Measurements from ENCODE around the gene MYZAP. TPM values are rescaled to one million over a fixed set of nuclear protein-coding genes. Genes with fewer than 3 reads are reported as not detected.
A peak's percentile ranks its signal among the peaks of the same experiment; 100 is the strongest.

The MYZAP gene
- total and polyA plus RNA-seq, 2 experiments from 2014 or later, result 143 to 175 TPM

DNA sequence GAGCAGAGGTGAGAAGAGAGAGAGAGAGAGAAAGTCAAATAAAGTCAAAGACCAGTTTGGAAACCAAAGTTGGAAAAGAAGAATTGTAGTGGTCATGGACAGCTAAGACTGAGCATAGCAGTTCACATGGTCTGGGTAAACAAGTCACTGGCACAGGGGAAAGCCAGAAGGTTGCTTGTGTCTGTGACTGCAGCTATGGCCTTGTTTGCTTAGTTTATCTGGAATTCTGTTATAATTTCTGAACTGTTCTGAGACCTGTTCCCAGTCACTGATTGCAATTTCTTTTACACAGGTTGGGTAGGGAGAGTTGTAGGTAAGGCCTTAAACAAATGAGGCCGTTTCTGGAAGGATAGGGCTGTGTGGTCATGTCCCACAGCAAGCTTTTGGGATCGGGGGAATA is 43.4 kb upstream of the MYZAP start:
- peaks cover 68% of the 10 kb centered on the region for H3K36me3 ChIP-seq
- no peak for DNase-seq (ENCODE audit: low read depth in 1 of 2, low spot score in 1 of 2)
- TF ChIP-seq, protein P1, sequence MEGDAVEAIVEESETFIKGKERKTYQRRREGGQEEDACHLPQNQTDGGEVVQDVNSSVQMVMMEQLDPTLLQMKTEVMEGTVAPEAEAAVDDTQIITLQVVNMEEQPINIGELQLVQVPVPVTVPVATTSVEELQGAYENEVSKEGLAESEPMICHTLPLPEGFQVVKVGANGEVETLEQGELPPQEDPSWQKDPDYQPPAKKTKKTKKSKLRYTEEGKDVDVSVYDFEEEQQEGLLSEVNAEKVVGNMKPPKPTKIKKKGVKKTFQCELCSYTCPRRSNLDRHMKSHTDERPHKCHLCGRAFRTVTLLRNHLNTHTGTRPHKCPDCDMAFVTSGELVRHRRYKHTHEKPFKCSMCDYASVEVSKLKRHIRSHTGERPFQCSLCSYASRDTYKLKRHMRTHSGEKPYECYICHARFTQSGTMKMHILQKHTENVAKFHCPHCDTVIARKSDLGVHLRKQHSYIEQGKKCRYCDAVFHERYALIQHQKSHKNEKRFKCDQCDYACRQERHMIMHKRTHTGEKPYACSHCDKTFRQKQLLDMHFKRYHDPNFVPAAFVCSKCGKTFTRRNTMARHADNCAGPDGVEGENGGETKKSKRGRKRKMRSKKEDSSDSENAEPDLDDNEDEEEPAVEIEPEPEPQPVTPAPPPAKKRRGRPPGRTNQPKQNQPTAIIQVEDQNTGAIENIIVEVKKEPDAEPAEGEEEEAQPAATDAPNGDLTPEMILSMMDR (IDR thresholded peaks at IDR 0.05; ENCODE audit: low read depth, low read length), result no peak
- no peaks in the 10 kb centered on the region for H3K27me3 ChIP-seq
- peak overlapping the region; percentile 15 for H3K27ac ChIP-seq
- H3K4me3 ChIP-seq, result no peak overlapping the region
- H3K4me1 ChIP-seq (ENCODE audit: low read depth), result peaks cover 32% of the 10 kb centered on the region
- H3K9me3 ChIP-seq (ENCODE audit: low read depth), result no peaks in the 10 kb centered on the region

DNA sequence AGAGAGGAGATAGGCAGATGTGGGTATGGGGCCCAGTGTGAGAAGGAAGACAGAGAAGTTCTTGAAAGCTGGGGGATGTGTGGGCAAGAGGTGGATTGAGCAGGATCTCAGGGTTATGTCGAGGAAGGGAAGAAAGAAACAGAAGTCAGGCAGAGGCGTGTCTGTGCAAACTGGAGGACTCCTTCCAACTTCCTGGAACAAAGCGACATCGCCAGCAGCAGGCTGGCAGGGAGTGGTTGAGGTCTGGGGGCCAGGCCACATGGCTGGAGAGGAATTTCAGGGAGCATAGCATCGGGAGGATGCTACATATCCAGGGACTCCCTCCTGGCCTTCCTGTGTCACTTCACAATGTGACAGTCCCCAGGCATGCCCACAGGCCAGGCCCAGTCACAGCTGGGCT is 42.9 kb upstream of the MYZAP start:
- DNase-seq (ENCODE audit: low read depth in 1 of 2, low spot score in 1 of 2), result no peak
- peak overlapping the region; percentile 97 for H3K27ac ChIP-seq
- H3K9me3 ChIP-seq (ENCODE audit: low read depth), result no peaks in the 10 kb centered on the region
- no peak overlapping the region for H3K4me3 ChIP-seq
- peaks cover 63% of the 10 kb centered on the region for H3K36me3 ChIP-seq
- H3K27me3 ChIP-seq, result no peaks in the 10 kb centered on the region
- H3K4me1 ChIP-seq (ENCODE audit: low read depth), result peaks cover 36% of the 10 kb centered on the region
- TF ChIP-seq, protein P1 (IDR thresholded peaks at IDR 0.05; ENCODE audit: low read depth, low read length), result no peak

DNA sequence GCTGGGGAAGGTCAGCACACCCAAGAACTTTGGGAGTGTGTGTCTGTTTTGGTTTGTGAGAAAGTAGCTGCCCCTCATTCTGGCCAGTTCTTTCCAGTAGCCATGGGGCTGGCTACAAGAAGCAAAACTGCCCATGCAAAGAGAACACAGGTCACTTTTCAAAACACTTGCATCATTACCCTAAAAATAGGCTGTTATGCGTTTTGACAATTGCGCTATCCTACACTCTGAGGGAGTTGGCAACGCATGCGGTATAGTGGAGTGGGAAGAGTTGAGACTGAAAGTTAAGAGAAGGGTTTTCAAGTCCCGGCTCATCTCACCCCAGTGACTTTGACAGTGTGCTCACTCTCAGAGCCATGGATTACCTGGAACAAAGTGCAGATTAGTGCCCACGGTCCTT is 41.8 kb upstream of the MYZAP start:
- H3K27ac ChIP-seq, result peak overlapping the region; percentile 97
- peak in 1 of 2 donors; percentile 22 for DNase-seq (ENCODE audit: low read depth in 1 of 2, low spot score in 1 of 2)

DNA sequence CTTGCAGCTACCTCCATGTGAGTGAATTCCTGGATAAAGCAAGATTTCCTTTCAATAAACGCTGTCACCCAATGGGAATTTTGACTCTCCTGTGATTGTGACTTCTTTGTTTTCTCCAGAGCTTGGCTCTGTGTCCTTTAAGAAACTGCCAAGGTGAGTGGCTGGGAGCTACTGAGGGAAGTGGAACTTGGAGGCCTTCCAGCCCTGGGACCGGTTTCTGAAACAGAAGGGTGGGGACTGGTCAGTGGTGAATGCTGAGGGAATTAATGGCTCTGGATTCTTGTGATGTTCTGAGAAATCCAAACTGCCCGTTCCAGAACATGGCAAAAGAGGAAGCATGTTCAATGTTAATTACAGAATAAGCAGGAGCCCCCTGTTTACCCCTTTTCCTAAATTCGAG is 41.1 kb upstream of the MYZAP start:
- peaks cover 52% of the 10 kb centered on the region for H3K4me1 ChIP-seq (ENCODE audit: low read depth)
- H3K27ac ChIP-seq, result peak overlapping the region; percentile 97
- no peak overlapping the region for H3K4me3 ChIP-seq
- no peaks in the 10 kb centered on the region for H3K27me3 ChIP-seq
- DNase-seq (ENCODE audit: low read depth in 1 of 2, low spot score in 1 of 2), result no peak
- H3K36me3 ChIP-seq, result peaks cover 45% of the 10 kb centered on the region
- TF ChIP-seq, protein P1 (IDR thresholded peaks at IDR 0.05; ENCODE audit: low read depth, low read length), result no peak
- H3K9me3 ChIP-seq (ENCODE audit: low read depth), result no peaks in the 10 kb centered on the region

More for the DNA sequence above, 41.8 kb upstream of the MYZAP start:
- H3K27me3 ChIP-seq, result no peaks in the 10 kb centered on the region
- H3K9me3 ChIP-seq (ENCODE audit: low read depth), result no peaks in the 10 kb centered on the region
- H3K4me3 ChIP-seq, result no peak overlapping the region
- peaks cover 52% of the 10 kb centered on the region for H3K36me3 ChIP-seq
- TF ChIP-seq, protein P1 (IDR thresholded peaks at IDR 0.05; ENCODE audit: low read depth, low read length), result no peak
- H3K4me1 ChIP-seq (ENCODE audit: low read depth), result peaks cover 45% of the 10 kb centered on the region

DNA sequence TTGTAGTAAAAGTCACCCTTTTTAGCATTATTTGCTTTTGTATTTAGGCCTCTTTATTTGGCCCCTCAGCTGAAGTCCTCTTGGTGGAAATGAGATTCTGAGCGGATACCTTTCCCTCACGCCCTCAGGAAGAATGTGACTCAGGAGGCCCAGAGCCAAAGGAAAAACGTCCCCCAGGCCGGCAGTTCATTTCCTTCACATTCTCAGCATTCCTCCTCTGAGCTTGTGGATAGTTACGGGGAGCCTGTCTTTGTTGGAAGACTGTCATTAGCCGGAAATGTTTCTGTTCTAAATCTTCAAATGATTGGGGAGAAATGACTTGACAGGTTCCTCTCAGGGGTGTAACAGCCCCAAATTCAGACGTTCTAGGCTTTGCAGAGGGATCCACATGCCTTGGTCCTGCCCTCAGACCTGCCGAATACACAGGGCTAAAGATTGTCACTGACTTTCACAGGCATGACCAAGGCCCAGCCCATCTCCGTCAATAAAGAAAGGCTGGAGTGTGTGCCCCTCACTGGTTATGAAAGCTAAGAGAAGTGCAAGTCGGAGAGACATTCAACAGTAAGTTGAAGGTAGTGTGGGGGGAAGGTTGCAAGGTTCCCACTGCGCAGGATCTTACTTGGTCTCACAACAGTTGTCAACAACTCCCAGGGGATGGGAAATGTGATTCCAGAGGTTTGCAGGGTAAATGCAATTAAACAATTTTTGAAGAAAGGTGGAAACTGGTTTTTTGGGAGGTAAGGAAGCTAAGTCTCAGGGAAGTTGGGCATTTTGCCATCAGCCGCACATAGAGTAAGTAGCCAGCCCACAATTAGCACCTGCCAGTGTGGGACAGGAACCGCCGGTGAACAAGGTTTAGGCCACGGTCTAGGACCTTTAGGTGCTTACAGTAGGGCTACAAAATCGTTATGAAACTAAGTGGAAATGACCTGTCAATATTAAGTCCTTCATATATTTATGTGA is 39.7 kb upstream of the MYZAP start:
- no peaks in the 10 kb centered on the region for H3K27me3 ChIP-seq
- no peak overlapping the region for H3K4me3 ChIP-seq
- peaks cover 48% of the 10 kb centered on the region for H3K4me1 ChIP-seq (ENCODE audit: low read depth)
- peak overlapping the region; percentile 97 for H3K27ac ChIP-seq
- H3K9me3 ChIP-seq (ENCODE audit: low read depth), result no peaks in the 10 kb centered on the region
- TF ChIP-seq, protein P1 (IDR thresholded peaks at IDR 0.05; ENCODE audit: low read depth, low read length), result no peak
- DNase-seq (ENCODE audit: low read depth in 1 of 2, low spot score in 1 of 2), result peak; percentile 72 to 89
- H3K36me3 ChIP-seq, result peaks cover 32% of the 10 kb centered on the region

Data from cardiac muscle cell (in vitro differentiated cells and primary cell).